Fibroblast of skin of right quadriceps (primary cell): Measurements from ENCODE around the gene HEATR5A.
A peak's percentile ranks its signal among the peaks of the same experiment; 100 is the strongest.
"Not testable (repeated sequence)": the region's sequence is repeated elsewhere in the genome, so short reads cannot be mapped to it uniquely, and the experiment has no call there.

Source experiments
- DNase-seq: peaks from one replicate; pipeline ENCODE4 v3.0.0-alpha.2; 2013

Gene HEATR5A

GRCh38 chr14:31278883-31279282 is 141.5 kb downstream of the HEATR5A start:
- DNase-seq, result no peak

GRCh38 chr14:31277085-31277484 is 143.3 kb downstream of the HEATR5A start:
- no peak for DNase-seq

GRCh38 chr14:31276417-31276816 is 143.9 kb downstream of the HEATR5A start:
- not testable (repeated sequence) for DNase-seq

GRCh38 chr14:31275731-31276130 is 144.6 kb downstream of the HEATR5A start:
- DNase-seq, result no peak

- DNase-seq, result no peak
Measured at GRCh38 chr14:31271648-31272047, 148.7 kb downstream of the HEATR5A start.

- DNase-seq, result no peak
Measured at GRCh38 chr14:31270196-31270772, 150.1 kb downstream of the HEATR5A start.

- DNase-seq, result peak; percentile 45
Measured at GRCh38 chr14:31269634-31270195, 150.6 kb downstream of the HEATR5A start.

GRCh38 chr14:31268216-31268615 is 152.1 kb downstream of the HEATR5A start:
- DNase-seq, result peak; percentile 24

GRCh38 chr14:31266437-31267331 is 153.7 kb downstream of the HEATR5A start:
- no peak for DNase-seq

- DNase-seq, result no peak
Measured at GRCh38 chr14:31265701-31266398, 154.5 kb downstream of the HEATR5A start.

- DNase-seq, result peak; percentile 99
Measured at GRCh38 chr14:31263485-31264133, 156.7 kb downstream of the HEATR5A start.

GRCh38 chr14:31261859-31262731 is 158.3 kb downstream of the HEATR5A start:
- DNase-seq, result peak; percentile 45

- no peak for DNase-seq
Measured at GRCh38 chr14:31261523-31261858, 158.9 kb downstream of the HEATR5A start.

GRCh38 chr14:31259040-31259435 is 161.3 kb downstream of the HEATR5A start:
- not testable (repeated sequence) for DNase-seq

GRCh38 chr14:31258427-31259039 is 161.8 kb downstream of the HEATR5A start:
- DNase-seq, result no peak

GRCh38 chr14:31257554-31258426 is 162.6 kb downstream of the HEATR5A start:
- not testable (repeated sequence) for DNase-seq

GRCh38 chr14:31257244-31257553 is 163.2 kb downstream of the HEATR5A start:
- no peak for DNase-seq

- DNase-seq, result no peak
Measured at GRCh38 chr14:31256534-31257243, 163.7 kb downstream of the HEATR5A start.

GRCh38 chr14:31255918-31256317 is 164.4 kb downstream of the HEATR5A start:
- DNase-seq, result not testable (repeated sequence)

GRCh38 chr14:31255286-31255685 is 165.1 kb downstream of the HEATR5A start:
- no peak for DNase-seq
